HG02798 (cell line): Measurements from ENCODE around the gene CXCR4.
A peak's percentile ranks its signal among the peaks of the same experiment; 100 is the strongest.

ENCODE experiments used
- ATAC-seq: cut with Tn5 transposase; IDR thresholded peaks from one replicate; pipeline ENCODE4 v1.9.1; 2021; ENCODE audit warnings: mild to moderate bottlenecking; ENCODE audit not compliant: unreplicated experiment, poor library complexity

CXCR4 gene

DNA sequence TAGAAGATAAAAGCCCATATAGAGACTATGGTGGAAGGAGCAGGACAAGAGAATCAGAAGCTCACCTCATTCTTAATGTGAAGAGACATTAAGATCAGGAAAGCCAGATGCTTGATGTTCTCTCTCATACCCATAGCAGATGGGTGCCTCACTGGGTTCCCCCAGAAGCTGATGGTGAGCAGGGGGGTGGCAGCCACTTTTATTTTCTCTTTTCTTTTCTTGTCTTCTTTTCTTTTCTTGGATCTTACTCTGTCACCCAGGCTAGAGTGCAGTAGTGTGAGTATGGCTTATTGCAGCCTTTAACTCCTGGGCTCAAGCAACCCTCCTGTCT, 14.8 kb upstream of the CXCR4 start:
- ATAC-seq, result no peak

DNA sequence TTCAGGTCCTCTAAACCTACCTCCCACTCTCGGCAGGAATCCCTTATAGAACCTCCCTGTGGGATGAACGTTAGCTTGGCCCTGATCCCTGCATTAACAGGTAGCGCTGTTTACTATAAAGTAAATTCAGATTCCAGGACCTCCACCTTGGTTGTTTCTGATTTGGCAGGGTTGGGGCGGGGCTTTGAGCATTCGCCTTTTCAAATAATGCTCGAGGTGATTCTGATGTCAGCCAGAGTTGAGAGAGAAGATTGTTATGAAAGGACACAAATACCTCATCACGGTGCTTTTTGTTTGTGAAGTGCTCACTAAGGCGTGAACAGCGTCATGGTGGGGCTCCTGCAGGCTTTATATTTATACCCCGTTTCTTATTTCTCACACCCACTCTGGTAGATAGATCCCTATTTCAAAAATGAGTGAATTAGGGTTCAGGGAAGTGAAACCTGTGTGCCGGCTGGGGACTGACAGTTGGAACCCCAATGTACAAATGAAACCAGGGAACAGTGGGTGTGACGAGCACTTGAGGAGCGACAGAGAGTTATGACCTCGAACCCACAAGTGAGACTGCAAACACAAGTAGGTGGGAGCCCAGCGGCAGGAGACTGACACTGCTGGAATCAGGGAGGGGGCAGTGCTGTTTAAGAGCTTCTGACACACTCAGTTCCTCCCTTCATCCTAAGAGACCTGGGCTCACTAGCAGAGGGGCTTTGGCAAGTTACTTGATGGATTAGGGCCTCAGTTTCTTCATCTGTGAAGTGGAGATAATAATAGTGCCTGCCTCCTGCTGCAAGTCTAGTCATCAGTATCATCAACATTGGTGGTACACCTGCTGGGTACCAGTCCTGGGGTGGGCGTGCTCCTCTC, 14.2 kb upstream of the CXCR4 start:
- ATAC-seq, result peak; percentile 82

GRCh38 chr2:136131484-136131960, 13.6 kb upstream of the CXCR4 start:
- ATAC-seq, result no peak

- no peak for ATAC-seq
Measured at GRCh38 chr2:136130511-136130910, 12.6 kb upstream of the CXCR4 start.

- ATAC-seq, result no peak
Measured at GRCh38 chr2:136130045-136130444, 12.1 kb upstream of the CXCR4 start.

DNA sequence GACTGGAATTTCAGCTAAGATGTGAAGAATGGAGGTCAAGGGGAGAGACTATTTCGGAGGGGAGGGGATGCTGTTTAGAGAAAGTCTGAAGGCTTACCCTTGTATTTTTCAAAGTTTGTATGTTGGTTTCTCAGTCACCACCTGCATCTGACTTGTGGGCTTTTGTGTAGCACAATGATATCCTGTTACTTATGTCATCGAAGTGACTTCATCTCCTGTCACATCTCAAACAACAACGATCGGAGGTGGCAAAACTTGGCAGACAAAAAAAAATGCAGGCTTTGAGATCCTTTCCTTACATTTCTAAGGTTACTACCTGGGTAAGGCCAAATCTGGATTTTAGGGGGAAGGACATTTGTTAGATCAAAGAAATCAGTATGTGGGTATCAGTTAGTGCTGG, 11.7 kb upstream of the CXCR4 start:
- no peak for ATAC-seq

GRCh38 chr2:136128905-136129304, 11.0 kb upstream of the CXCR4 start:
- no peak for ATAC-seq

DNA sequence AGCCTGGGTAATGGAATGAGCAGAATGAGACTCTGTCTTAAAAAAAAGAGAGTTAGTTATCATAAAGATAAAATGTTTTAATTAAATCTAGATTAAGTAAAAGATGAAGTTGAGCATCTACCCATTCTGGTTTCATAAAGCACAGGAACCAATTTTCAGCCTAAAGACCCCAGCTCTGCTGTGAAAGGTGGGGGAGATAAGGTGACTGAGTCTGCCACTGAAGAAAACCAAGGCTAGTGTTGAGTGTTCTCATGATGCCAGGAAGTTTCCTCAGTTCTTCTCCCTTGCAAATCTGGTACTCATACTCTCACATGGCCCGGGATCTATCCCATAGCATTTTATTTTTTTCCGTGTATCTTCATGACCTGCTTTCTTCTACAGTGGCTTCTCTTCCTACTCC, 10.4 kb upstream of the CXCR4 start:
- no peak for ATAC-seq

DNA sequence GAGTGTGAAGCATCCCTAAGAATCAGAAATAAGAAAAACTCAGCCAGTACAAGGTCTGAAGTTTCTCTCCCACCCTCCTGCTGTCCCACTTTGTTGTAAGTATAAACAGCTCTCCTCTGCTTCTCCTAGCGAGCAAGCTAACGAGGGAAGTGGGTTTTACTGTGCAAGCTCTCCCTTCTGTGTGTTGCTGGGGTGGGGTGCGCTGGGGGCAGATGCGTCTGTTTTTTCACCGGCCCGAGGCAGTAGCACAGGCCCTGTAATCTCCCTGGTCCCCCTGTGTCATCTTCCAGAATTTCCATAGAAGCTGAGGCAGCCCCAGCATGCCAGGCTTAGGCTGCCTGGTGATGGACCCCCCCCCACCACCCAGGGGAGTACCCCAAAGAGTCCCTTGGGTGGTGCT, 9.4 kb upstream of the CXCR4 start:
- ATAC-seq, result no peak

DNA sequence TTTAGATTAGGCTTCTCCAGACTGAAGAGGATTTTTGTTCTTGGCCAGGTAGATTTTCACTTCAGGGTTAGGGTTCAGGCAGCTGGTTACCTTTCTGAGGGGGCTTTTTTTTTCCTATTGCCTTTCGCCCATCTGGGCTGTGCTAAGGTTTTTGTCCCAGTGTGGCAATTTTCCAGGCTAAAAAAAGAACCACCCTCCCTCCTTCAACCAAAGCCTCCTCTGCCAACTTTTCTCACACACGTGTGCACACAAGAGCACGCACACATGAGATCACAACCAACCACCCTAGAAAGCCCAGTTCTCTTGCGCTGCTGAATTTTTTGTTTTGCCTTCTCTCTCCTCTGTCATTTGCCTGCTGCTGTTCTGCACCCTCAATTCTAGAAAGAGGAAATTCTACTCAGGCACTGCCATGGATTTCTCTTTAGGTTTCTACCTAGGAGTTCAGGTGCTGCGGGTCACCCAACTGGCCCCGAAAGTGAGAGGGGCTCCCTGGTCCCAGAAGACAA, 8.5 kb upstream of the CXCR4 start:
- no peak for ATAC-seq

DNA sequence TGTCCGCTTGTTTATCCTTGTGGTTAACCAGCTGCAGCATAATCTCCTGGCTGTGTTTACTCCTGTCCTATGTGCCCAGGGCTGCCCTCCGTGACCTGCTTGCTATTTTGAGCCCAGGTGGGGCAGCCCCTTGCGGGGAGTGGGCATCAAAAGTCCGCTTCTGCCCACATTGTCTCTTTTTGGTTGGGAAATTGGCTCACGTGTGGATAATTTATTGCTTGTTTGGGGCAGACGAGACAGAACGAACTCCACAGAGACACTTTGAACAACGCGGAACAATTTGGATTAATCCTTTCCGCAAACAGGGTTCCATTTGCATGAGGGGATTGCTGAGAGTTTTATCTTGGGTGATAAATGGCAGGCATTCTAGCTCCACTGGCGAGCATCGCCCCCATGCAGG, 8.1 kb upstream of the CXCR4 start:
- no peak for ATAC-seq

DNA sequence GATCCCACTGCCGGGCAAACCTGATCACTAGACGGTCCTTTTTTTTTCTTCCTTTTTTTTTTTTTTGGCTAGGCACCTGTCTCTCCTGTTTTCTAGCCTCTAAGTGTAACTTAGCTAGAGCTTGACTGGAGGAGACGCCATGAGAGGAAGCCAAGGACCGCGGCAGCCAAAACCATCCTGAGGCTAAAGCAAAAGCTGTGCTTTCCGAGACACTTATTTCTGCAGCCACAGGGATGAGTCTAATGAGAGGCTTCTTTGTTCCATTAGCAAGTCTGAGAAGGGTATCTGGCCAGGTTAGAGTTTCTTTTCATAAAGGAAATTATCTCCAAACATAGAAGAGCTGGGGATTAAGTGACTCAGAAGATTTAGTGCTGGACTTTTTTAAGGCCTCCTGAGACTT, 7.3 kb upstream of the CXCR4 start:
- ATAC-seq, result no peak

GRCh38 chr2:136124805-136125204, 6.9 kb upstream of the CXCR4 start:
- ATAC-seq, result no peak

GRCh38 chr2:136122661-136123060, 4.7 kb upstream of the CXCR4 start:
- ATAC-seq, result no peak

DNA sequence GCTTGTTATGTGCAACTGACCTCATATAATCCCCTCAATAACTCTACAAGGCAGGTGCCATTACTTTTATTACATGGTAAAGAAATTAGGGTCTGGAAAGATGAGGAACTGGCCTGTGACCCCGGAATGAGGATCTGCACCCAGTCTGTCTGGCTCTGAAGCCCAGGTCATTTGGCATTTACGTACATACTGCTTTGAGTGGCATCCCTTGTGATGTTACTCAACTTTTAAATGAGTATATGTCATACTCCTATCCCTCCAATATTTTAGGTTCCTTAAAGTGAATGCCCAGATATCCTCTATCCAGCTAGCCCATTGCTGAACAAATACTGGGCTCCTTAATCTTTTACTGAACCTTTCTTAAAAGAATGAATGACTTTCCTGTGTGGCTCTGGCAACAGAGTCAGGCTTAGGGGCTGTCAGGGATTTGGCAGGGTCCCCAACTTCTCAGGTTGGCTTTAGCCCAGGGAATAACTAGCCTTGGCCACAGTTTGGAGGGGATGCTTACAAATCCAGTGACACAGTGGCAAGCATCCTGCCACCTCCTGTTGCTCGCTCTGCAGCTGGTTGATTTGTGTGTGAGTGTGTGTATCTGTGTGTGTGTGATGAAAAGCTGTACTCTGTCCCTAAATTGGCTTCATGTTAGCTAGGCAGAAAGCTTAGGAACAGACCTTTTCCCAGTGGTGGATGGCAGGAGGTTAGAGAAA, 3.4 kb upstream of the CXCR4 start:
- no peak for ATAC-seq

- ATAC-seq, result no peak
Measured at GRCh38 chr2:136119717-136120675, 2.0 kb upstream of the CXCR4 start.

DNA sequence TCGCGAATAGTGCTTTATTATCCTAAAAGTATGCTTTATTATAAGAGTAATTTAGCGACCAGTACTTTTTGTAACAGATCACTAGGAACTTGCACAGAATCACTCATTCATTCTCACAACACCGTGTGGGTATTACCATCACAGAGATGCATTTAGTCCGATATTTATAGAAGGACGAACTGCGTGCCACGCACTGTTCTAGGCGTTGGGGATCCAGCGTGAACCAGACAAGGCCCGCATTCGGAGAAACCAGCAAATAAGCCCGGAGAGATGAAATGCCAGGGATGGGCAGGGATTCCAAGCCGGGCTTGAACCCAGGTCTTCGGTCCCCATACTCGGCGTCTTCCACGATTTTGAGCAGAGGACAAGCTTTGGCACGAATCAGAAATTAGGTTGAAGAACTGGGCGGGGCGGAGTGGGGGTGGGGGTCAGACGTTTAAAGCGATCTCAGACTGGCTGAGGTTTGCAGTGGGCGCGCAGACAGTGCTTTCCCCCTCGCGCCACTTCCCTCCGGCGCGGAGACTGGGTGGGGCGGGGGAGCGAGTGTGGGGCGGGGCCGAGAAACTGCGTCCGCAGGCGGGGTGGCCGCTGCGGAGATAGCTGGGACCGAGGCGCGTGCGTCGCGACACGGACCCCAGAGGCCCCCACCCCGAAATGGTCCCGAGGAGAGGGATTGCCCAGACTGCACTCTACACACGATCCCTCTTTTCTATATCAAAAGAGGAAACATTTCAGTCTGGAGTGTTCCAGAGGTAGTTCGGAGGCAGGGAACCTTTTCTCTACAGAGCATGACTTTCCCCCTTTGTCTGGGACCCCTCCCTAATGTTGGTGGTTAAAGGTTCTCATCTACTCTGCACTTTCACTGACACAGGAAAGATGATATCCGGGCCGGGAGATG, 1.1 kb upstream of the CXCR4 start:
- no peak for ATAC-seq

DNA sequence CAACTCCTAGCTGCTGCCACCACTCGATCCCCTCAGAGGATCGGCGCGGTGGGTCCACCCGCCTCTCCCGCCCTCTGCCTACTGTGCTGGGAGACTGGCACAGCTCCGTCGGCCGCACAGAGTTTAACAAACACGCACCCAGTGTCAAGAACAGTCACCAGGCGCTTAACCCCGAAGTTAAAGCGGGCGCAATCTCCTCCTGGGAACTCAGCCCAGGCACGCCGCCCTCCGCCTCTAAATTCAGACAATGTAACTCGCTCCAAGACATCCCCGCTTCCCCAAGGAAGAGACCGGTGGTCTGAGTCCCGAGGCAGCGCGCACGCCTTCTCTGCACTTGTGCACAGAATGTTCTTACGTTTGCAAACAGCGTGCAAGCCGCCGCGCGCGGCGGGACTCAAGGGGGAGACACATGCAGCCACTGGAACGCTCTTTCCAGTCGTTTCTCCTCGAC, 533 bp downstream of the CXCR4 start:
- ATAC-seq, result peak; percentile 28

DNA sequence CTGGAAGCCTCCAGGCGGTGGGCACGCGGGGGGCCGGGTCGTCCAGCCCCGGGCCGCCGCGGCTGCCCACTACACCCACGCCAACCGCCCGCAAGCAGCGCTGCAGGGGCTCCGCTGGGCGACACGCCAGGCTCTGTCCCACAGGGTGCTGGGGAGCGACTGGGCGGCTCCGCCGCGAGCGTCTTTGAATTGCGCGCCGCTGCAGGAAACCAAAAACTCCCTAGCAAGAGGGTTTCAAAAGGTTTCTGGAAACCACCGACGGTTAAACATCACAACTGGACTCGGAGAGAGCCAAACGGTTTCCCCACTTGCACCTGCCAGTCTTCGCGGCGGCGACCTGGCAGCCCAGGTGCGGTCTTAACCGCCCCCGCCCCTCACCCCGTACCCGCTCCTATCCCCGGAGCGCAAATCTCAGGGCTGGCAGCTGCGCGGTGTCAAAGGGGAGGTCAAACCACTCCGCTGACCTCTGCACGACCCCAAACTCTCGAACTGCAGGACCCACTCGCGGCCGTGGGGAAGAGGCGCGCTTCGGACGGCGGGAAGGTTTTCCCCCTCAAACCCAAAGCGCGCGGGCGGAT, 1.0 kb downstream of the CXCR4 start:
- ATAC-seq, result peak; percentile 68
